Occipital lobe (tissue), 2 donors: ENCODE results near the gene KMT2A. TPM values are rescaled to one million over a fixed set of nuclear protein-coding genes. Genes with fewer than 3 reads are reported as not detected.
"Not testable (repeated sequence)": the region's sequence is repeated elsewhere in the genome, so short reads cannot be mapped to it uniquely, and the experiment has no call there.

Experiments
- DNase-seq: peaks from one replicate; lab custom pipeline; 2025; lab: John Stamatoyannopoulos, UW
- total RNA-seq: library from RNA; depleted of rRNA; stranded (reverse); fragments of >200 nt; gene quantifications from one replicate; pipeline ENCODE4 v1.2.3, GENCODE V29; 2014

Gene KMT2A
- total RNA-seq, result 55.4 TPM

DNA sequence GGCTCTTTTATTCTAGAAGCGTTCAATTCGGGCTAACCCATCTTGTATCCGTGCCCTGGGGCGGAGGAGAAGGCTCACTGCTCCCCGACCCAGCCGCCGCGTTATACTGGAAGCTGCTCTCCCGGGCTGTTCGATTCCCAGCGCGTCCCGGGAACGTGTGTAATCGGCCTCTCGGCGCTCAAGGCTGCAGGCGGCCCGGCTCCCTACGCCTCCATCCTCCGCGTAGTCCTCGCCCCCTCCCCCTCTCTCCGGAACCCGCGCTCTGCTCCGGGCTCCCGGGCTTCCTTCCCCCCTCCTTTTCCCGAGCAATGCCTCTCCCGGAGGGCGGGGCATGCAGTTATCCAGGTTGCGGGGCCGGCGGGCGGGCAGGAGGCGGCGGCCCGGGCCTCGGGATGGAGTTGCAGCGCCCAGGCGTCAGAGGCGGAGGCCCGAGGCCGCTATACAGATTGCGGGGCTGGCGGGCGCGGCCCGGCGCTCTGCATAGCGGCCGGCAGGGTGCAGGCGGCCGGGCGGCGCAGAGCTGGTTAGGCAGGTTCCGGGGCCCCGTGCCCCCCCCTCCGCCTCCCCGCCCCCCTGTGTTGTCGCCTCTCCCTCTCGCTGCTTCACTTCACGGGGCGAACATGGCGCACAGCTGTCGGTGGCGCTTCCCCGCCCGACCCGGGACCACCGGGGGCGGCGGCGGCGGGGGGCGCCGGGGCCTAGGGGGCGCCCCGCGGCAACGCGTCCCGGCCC lies at the start of gene KMT2A:
Gene KMT2A, plus strand, starts transcription at position 600 of the 732 bp plus-strand sequence. Its CDS starts 21 bp downstream, at position 621.
- peak; percentile 98 for DNase-seq

DNA sequence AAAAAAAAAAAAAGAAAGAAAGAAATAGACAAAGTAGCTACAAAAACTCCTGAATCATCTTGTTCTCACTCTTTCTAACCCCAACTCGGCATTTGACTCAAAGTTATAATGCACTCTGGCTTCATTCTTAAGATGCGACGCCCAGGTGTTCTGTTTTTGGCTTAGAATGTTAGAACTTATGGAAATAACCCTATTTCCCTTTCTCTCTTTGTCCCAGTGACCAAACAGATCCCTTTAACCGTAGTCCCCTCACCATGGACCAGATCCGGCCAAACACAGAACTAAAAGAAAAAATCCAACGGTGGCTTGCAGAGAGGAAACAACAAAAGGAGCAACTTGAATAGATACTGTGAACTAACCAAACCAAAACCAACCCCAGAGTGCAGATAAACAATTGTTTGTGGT lies 40.2 kb upstream of the KMT2A start:
- DNase-seq, result no peak

DNA sequence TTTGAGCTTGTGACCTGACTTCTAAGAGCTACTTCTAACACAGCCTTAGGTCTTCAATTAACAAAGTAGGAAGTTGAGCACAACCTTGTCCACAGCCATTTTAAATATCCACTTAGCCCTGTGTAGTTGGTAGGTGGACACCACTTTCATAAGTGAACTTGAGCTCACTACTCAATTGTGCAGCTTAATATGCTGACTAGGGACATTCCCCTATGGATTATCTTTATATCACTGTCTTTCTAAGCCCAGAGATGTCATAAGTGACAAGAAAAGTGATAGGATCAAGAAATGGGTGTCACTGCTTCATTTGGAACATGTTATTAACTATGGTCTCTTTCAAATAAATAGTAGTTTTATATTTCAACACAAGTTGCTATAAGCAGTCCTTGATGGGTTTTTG lies 38.8 kb upstream of the KMT2A start:
- DNase-seq, result no peak

DNA sequence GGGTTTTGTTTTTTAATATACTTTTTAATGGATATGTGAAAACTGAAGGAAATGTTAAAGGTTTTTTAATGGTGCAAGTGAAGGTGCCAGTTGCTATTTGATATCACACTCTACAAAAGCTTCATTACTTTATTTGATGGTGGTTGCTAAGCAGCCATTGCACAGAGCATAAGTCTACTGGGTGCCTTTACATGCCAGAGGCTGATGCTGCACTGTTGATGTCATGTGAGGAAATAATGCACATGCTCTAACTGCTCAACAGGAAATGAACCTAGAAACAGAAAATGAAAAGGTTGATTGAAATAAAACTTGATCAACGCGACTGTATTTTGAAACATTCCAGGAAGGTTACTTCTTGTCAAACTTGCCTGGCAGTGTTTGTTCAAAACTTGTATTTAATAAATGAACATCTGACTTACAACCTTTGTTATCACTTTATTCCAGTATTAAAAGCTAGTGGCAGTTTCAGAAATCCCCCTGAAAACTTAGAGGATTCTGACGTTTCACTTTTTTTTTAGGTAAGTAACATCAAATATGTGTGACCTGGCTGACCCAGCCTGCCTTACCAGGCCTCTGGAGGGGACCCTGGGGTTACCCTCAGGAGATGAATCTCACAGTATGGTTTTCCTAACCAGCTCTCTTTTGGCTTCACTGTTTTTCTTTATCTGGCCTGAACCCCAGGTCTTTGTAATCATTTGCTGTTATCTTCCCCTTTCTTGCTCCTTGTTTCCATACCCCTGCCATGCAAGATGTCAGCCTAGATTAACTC lies 37.3 kb upstream of the KMT2A start:
- no peak for DNase-seq

GRCh38 chr11:118401151-118401879 lies 35.0 kb upstream of the KMT2A start, which contains the start of gene ATP5MG:
TSS of gene ATP5MG (plus strand) at chr11:118401606. CDS start at chr11:118401666, 60 bp downstream.
- DNase-seq, result peak; percentile 84

GRCh38 chr11:118401880-118402590 lies 34.3 kb upstream of the KMT2A start:
- no peak for DNase-seq

- not testable (repeated sequence) for DNase-seq
Measured at GRCh38 chr11:118402594-118402993, 33.7 kb upstream of the KMT2A start.

- no peak for DNase-seq
Measured at GRCh38 chr11:118406599-118407166, 29.6 kb upstream of the KMT2A start.

DNA sequence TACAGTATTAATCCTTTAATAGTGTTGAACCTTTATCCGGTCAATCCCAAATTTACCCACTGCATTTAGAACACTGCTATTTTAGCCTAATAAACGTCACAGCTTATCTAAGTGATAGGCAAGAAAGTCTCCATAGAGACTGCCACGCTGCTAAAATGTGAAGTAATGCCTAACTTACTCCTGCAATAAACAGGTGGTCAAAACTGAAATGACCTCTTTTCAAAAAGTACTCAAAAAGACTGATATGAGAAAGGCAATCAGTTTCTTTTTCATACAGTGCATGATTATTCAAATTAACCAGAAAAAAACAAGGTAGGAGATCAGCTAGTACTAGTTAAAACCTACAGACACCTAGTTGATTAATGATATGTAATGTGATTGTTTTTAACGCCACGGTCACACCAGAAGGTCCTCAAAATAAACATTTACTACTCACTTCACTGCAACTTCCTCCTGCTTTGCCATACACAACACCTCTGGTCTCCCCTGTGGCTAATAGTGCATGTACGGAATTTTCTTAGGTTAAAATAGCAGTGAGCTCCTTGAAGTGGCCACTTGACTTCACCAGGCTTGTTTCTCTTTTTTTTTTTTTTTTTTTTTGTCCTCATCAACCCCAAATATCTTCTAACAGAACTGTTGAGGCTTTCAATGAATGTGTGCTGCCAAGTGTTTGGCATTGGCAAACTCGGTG lies 26.1 kb upstream of the KMT2A start:
- no peak for DNase-seq

DNA sequence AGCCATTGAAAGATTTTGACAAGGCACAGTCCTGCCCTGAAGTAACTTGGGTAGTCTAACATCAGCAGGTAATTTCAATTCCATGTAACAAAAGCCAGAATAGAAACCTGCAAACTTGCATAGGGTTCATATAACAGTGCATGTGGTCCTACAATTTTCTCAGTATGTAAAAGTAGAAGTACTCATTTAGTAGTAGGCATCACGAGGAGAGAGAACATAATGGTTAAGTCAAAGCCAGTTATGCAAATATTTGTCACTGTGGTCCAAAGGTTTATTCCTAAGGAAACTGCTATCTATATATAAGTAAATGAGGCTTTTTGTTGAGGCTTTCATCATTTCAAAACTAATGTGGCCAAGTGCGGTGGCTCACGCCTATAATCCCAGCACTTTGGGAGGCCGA lies 24.8 kb upstream of the KMT2A start:
- DNase-seq, result no peak

DNA sequence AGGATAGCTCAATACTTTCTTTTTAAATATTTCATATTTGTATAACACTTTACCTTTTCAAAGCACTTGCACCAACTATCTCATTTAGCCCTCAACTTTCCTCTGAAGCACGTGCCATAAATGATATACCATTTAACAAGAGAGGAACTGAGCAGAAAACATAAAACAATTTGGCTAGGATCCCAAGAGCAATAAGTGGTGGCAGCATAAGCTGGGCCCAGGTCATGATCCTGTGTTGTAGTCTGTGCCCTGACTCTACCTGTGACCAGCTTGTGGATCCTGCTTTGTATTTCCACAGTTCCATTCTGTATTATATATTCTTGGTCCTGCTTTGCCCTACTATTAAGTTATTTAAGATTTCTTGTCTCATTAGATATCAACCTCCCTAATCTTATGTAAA lies 23.4 kb upstream of the KMT2A start:
- DNase-seq, result no peak

GRCh38 chr11:118415062-118415738 lies 21.1 kb upstream of the KMT2A start:
- DNase-seq, result no peak

DNA sequence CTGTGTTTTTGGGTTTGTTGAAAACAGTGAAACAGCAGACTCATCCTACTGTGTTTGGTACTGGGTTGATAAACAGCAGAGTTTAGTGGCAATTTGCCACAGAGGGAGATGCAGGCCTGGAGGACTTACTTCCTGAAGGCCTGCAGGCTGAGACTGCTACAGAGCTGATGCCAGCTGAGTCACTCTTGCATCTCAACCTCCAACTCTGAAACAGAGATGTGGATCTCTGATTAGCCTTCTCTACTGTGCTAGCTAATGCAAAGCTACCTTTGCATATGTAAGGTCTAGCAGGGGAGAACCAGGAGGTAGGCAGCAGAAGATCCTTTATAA lies 20.6 kb upstream of the KMT2A start:
- DNase-seq, result no peak

DNA sequence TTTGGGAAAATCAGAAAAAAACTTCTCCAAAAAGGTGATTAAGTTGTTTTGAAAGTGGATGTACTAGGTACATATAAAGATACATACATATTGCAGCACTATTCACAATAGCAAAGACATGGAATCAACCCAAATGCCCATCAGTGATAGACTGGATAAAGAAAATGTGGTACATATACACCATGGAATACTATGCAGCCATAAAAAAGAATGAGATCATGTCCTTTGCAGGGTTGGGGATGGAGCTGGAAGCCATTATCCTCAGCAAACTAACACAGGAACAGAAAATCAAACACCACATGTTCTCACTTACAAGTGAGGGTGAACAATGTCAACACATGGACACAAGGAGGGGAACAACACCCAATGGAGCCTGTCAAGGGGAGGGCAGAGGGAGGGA lies 19.4 kb upstream of the KMT2A start:
- not testable (repeated sequence) for DNase-seq

- DNase-seq, result no peak
Measured at GRCh38 chr11:118417801-118418200, 18.5 kb upstream of the KMT2A start.

- DNase-seq, result no peak
Measured at GRCh38 chr11:118418766-118419165, 17.5 kb upstream of the KMT2A start.

GRCh38 chr11:118427707-118428106 lies 8.6 kb upstream of the KMT2A start:
- DNase-seq, result no peak

DNA sequence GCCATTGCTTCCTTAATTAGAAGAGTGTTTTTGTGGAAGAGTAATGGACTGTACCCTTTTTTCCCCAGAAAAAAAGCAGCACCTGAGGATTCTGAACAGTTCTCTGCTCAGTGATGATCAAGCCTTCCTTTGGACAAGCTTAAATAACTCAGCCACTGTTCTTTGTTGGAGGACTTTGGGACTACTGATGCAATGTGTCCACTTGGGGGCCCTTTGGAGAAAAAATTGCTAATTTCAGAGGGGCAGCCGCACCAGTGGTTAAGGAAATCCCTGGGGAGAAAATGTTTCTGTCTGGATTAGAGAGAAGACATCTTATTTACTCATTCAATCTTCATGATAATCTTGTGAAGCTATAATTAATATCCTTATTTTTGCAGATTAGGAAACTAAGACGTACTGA lies 5.3 kb upstream of the KMT2A start:
- DNase-seq, result no peak

- DNase-seq, result no peak
Measured at GRCh38 chr11:118434123-118434552, 2.2 kb upstream of the KMT2A start.
